HG02938 (cell line): ENCODE results near the gene TMEM161A.
"Not testable (repeated sequence)": the region's sequence is repeated elsewhere in the genome, so short reads cannot be mapped to it uniquely, and the experiment has no call there.

Source experiments
- ATAC-seq: cut with Tn5 transposase; IDR thresholded peaks from one replicate; pipeline ENCODE4 v1.9.1; 2021; ENCODE audit warnings: mild to moderate bottlenecking, moderate library complexity; ENCODE audit not compliant: unreplicated experiment

Gene TMEM161A

GRCh38 chr19:19155495-19156219, 17.4 kb upstream of the TMEM161A start:
- peak; percentile 59 for ATAC-seq

GRCh38 chr19:19154768-19155494, 16.7 kb upstream of the TMEM161A start:
- ATAC-seq: no peak

GRCh38 chr19:19152668-19153384, 14.5 kb upstream of the TMEM161A start:
- ATAC-seq: no peak

GRCh38 chr19:19151418-19151817, 13.1 kb upstream of the TMEM161A start:
- no peak for ATAC-seq

- no peak for ATAC-seq
Observed at GRCh38 chr19:19149435-19149834, 11.2 kb upstream of the TMEM161A start.

- not testable (repeated sequence) for ATAC-seq
Observed at GRCh38 chr19:19148504-19148903, 10.2 kb upstream of the TMEM161A start.

GRCh38 chr19:19147344-19147743, 9.1 kb upstream of the TMEM161A start:
- ATAC-seq: no peak

GRCh38 chr19:19146865-19147264, 8.6 kb upstream of the TMEM161A start:
- no peak for ATAC-seq

GRCh38 chr19:19145684-19146608, 7.7 kb upstream of the TMEM161A start:
- no peak for ATAC-seq

- ATAC-seq: no peak
Observed at GRCh38 chr19:19145281-19145680, 7.0 kb upstream of the TMEM161A start.

- ATAC-seq: no peak
Observed at GRCh38 chr19:19142347-19142746, 4.1 kb upstream of the TMEM161A start.

- no peak for ATAC-seq
Observed at GRCh38 chr19:19140476-19140875, 2.2 kb upstream of the TMEM161A start.

GRCh38 chr19:19139876-19140229, 1.6 kb upstream of the TMEM161A start:
- ATAC-seq: no peak

- ATAC-seq: no peak
Observed at GRCh38 chr19:19137556-19138108, 646 bp downstream of the TMEM161A start.

GRCh38 chr19:19135713-19136112, 2.6 kb downstream of the TMEM161A start:
- not testable (repeated sequence) for ATAC-seq

GRCh38 chr19:19134687-19135158, 3.6 kb downstream of the TMEM161A start:
- no peak for ATAC-seq

- no peak for ATAC-seq
Observed at GRCh38 chr19:19133985-19134384, 4.3 kb downstream of the TMEM161A start.

- ATAC-seq: no peak
Observed at GRCh38 chr19:19132912-19133311, 5.4 kb downstream of the TMEM161A start.

GRCh38 chr19:19131989-19132388, 6.3 kb downstream of the TMEM161A start:
- no peak for ATAC-seq

- no peak for ATAC-seq
Observed at GRCh38 chr19:19126102-19126501, 12.2 kb downstream of the TMEM161A start.
